Endothelial cell of umbilical vein (primary cell): Measurements from ENCODE around the gene PGF. TPM values are rescaled to one million over a fixed set of nuclear protein-coding genes. Genes with fewer than 3 reads are reported as not detected.

ENCODE experiments used
- BruUV-seq: library from RNA; stranded (reverse); fragments of 400-500 nt; replicated peaks from 2 replicates; lab custom pipeline; 2021; lab: Mats Ljungman, UMichigan
- CTCF ChIA-PET: fragments of 300-600, 350-600 bp; sonication (Branson Sonifier 250); formaldehyde crosslinking; loops from one replicate; lab custom pipeline; 2021; ENCODE audit warnings: antibody characterized with exemption, inconsistent platforms; lab: Charles Lee
- POLR2A ChIA-PET: fragments of 300-600, 350-600 bp; sonication (Branson Sonifier 250); formaldehyde crosslinking; loops from one replicate; lab custom pipeline; 2021; ENCODE audit warnings: antibody characterized with exemption, inconsistent platforms; lab: Charles Lee
- DNase-seq: peaks from one replicate; pipeline ENCODE4 v3.0.0-alpha.2; 2011; ENCODE audit warnings: low read depth, low spot score
- FAIRE-seq: peaks from 2 replicates; lab custom pipeline; 2011; peaks lifted over from hg19 to GRCh38; lab: Jason Lieb, UNC
- H2AFZ ChIP-seq: 2 replicates; pipeline ENCODE4 v1.6.0; 2012; ENCODE audit warnings: low read depth, low read length, control low read depth, inconsistent platforms
- H3K27ac ChIP-seq: 2 replicates; pipeline ENCODE4 v1.5.1; 2011; ENCODE audit warnings: low read depth, mild to moderate bottlenecking, control low read depth, low read length, moderate library complexity; ENCODE audit not compliant: insufficient read depth
- H3K27me3 ChIP-seq, 2 experiments: 2 replicates each; pipeline versions ENCODE4 v1.6.0 to v1.6.1; 2011; ENCODE audit warnings: low read length in 2 of 2, mixed read lengths in 1 of 2; ENCODE audit not compliant: control insufficient read depth in 2 of 2, insufficient read depth in 2 of 2
- H3K36me3 ChIP-seq, 2 experiments: 2 replicates in 1 of 2; 3 replicates in 1 of 2; pipeline ENCODE4 v1.5.1; 2011; ENCODE audit warnings: low read length in 2 of 2, mild to moderate bottlenecking in 1 of 2, moderate library complexity in 1 of 2; ENCODE audit not compliant: control insufficient read depth in 2 of 2, insufficient read depth in 2 of 2; ENCODE audit errors: extremely low read depth in 1 of 2
- H3K4me1 ChIP-seq: 3 replicates; pipeline ENCODE4 v1.5.1; 2011; ENCODE audit warnings: mild to moderate bottlenecking, low read length; ENCODE audit not compliant: control insufficient read depth, insufficient read depth; ENCODE audit errors: extremely low read depth
- H3K4me2 ChIP-seq: 2 replicates; pipeline ENCODE4 v1.6.1; 2011; ENCODE audit warnings: low read length, control low read depth, mixed read lengths; ENCODE audit not compliant: insufficient read depth
- H3K4me3 ChIP-seq, 3 experiments: fragments of 200-600 bp in 1 of 3; sonication (generic), shearing (Covaris generic) in 1 of 3; replicated peaks in 1 of 3; 2 replicates each; pipeline ENCODE4 v1.5.1; 2011 to 2016; ENCODE audit warnings: control low read depth in 3 of 3, low read length in 3 of 3, mild to moderate bottlenecking in 2 of 3, inconsistent platforms in 1 of 3, low read depth in 1 of 3, moderate library complexity in 1 of 3; ENCODE audit not compliant: insufficient read depth in 1 of 3
- H3K79me2 ChIP-seq: 2 replicates; pipeline ENCODE4 v1.6.0; 2012; ENCODE audit warnings: low read length, inconsistent platforms; ENCODE audit not compliant: control insufficient read depth, insufficient read depth
- H3K9ac ChIP-seq: replicated peaks from 2 replicates; pipeline ENCODE3; 2011; ENCODE audit warnings: low read length, control low read depth; ENCODE audit not compliant: insufficient read depth; ENCODE audit errors: extremely low read depth
- H3K9me1 ChIP-seq: replicated peaks from 3 replicates; pipeline ENCODE4 v1.6.0; 2011; ENCODE audit warnings: mild to moderate bottlenecking, low read length; ENCODE audit not compliant: control insufficient read depth, insufficient read depth; ENCODE audit errors: extremely low read depth
- H3K9me3 ChIP-seq: replicated peaks from 2 replicates; pipeline ENCODE4 v1.5.1; 2012; ENCODE audit warnings: low read length, inconsistent platforms; ENCODE audit not compliant: control insufficient read depth, insufficient read depth
- H4K20me1 ChIP-seq: replicated peaks from 2 replicates; pipeline ENCODE3; 2011; ENCODE audit warnings: mild to moderate bottlenecking, low read length; ENCODE audit not compliant: control insufficient read depth, insufficient read depth; ENCODE audit errors: extremely low read depth
- EZH2 ChIP-seq: IDR thresholded peaks from 2 replicates; pipeline ENCODE4 v1.6.1; 2012; ENCODE audit warnings: borderline replicate concordance, low read depth, mild to moderate bottlenecking, moderate library complexity, low read length, inconsistent platforms; ENCODE audit not compliant: severe bottlenecking
- FOS ChIP-seq: IDR thresholded peaks from 2 replicates; pipeline ENCODE4 v1.6.1; 2011; ENCODE audit warnings: mild to moderate bottlenecking, low read length, moderate library complexity, borderline replicate concordance; ENCODE audit not compliant: insufficient read depth
- GATA2 ChIP-seq: IDR thresholded peaks from 2 replicates; pipeline ENCODE4 v1.7.0; 2011; ENCODE audit warnings: low read depth, mild to moderate bottlenecking, moderate library complexity, mixed read lengths, low read length; ENCODE audit not compliant: insufficient read length, insufficient read depth
- JUN ChIP-seq: IDR thresholded peaks from 2 replicates; pipeline ENCODE4 v1.6.1; 2011; ENCODE audit warnings: borderline replicate concordance, low read depth; ENCODE audit not compliant: insufficient read length, insufficient read depth
- MYC ChIP-seq: IDR thresholded peaks from one replicate; pipeline ENCODE4 v1.6.1; 2011; ENCODE audit warnings: mild to moderate bottlenecking, low read depth, low read length
- POLR2A ChIP-seq: IDR thresholded peaks from 2 replicates; pipeline ENCODE4 v1.6.1; 2012; ENCODE audit warnings: low read depth, mild to moderate bottlenecking, control low read depth, low read length
- POLR2AphosphoS5 ChIP-seq: IDR thresholded peaks from 2 replicates; pipeline ENCODE4 v1.6.1; 2012; ENCODE audit warnings: low read depth, mild to moderate bottlenecking, control low read depth, low read length, moderate library complexity; ENCODE audit not compliant: insufficient read depth
- dilution Hi-C: fragments of 300-500 bp; cut with MboI; formaldehyde crosslinking; loops from one replicate; pipeline ENCODE4 v1.15.0; 2019; ENCODE audit warnings: low sequenced_read_pairs; ENCODE audit not compliant: extremely low pct_ligation_motif_present
- intact Hi-C: fragments of 100-400 bp; cut with micrococcal nuclease; formaldehyde crosslinking; loops from one replicate; pipeline ENCODE4 v1.10.0; 2022
- polyA plus RNA-seq, 4 experiments: library from polyadenylated mRNA; depleted of rRNA in 3 of 4; stranded (reverse) in 3 of 4; unstranded in 1 of 4; fragments of >200 nt; gene quantifications; 2 replicates each; pipeline versions ENCODE4 v1.2.1 to v1.2.3, GENCODE V29; 2011 to 2012; ENCODE audit warnings: missing spikeins in 1 of 4
- total RNA-seq: library from RNA; stranded (reverse); gene quantifications from 2 replicates; pipeline ENCODE4 v1.2.3, GENCODE V29; 2021
- TF ChIP-seq, protein P1 (sequence below): IDR thresholded peaks from 2 replicates; pipeline ENCODE4 v1.6.1; 2011; ENCODE audit not compliant: insufficient read depth, insufficient read length
- TF ChIP-seq, protein P2 (sequence below), 2 donors: IDR thresholded peaks; 1 replicate in 1 of 2; 2 replicates in 1 of 2; pipeline ENCODE4 v1.5.1; 2011; ENCODE audit warnings: low read length in 2 of 2, mild to moderate bottlenecking in 2 of 2, moderate library complexity in 2 of 2, control low read depth in 1 of 2, inconsistent platforms in 1 of 2, low read depth in 1 of 2; ENCODE audit not compliant: insufficient read depth in 1 of 2; ENCODE audit errors: extremely low read depth in 1 of 2

The PGF gene
- total and polyA plus RNA-seq, 2 donors (not counting 3 experiments of a cell fraction or from before 2014, with no cell fraction given) = 89.0 to 206 TPM

DNA sequence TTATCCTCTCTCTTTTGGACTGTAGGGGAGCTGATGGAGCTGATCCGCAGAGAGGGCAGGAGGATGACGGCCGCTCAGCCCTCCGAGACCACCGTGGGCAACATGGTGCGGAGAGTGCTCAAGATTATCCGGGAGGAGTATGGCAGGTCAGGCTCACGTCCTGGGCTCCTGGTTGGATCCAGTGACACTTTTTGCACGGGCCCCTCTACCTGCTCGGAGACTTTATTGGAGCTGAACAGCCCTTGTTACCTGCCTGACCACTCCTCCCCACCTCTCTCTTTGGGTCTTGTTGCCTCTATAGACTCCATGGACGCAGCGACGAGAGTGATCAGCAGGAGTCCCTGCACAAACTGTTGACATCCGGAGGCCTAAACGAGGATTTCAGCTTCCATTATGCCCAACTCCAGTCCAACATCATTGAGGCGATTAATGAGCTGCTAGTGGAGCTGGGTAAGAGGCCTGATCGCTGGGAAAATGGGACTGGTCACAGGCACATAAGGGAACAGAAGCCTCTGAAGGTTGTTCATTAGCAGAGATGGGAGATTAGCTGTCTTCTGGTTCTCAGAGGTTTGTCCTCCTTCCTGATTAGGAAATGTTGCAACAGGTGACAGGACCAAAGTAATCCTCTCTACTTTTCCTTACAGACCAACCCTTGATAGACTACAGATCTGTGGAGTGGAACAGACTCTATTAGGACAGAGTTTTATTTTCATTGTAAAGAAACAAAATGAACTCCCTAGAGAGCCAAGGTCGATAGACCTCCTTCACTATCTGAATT, 48.0 kb upstream of the PGF start:
- peak; percentile 77 for FAIRE-seq
- CTCF ChIA-PET = interaction anchor here (0.8 to 2.6 kb wide), 17 partner anchors 8 to 97 kb away, joined by 3 to 23 read pairs (median 3); partner anchors contain the start of genes ACYP1, PGF, RPS6KL1 and ZC2HC1C
- TSS peak; percentile 50 for BruUV-seq
- no peak overlapping the region for H2AFZ ChIP-seq
- H3K4me1 ChIP-seq = peaks cover 26% of the 10 kb centered on the region
- H3K9me1 ChIP-seq = no peaks in the 10 kb centered on the region
- no peaks in the 10 kb centered on the region for H3K27me3 ChIP-seq
- H4K20me1 ChIP-seq = no peaks in the 10 kb centered on the region
- H3K9me3 ChIP-seq = no peaks in the 10 kb centered on the region
- no peak for TF ChIP-seq POLR2AphosphoS5
- TF ChIP-seq POLR2A = peak; percentile 60
- no peak for TF ChIP-seq MYC
- TF ChIP-seq EZH2 = no peak
- no peak for TF ChIP-seq GATA2
- TF ChIP-seq, protein P1, sequence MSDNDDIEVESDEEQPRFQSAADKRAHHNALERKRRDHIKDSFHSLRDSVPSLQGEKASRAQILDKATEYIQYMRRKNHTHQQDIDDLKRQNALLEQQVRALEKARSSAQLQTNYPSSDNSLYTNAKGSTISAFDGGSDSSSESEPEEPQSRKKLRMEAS = no peak
- no peak for TF ChIP-seq JUN
- TF ChIP-seq FOS = no peak
- TF ChIP-seq, protein P2, sequence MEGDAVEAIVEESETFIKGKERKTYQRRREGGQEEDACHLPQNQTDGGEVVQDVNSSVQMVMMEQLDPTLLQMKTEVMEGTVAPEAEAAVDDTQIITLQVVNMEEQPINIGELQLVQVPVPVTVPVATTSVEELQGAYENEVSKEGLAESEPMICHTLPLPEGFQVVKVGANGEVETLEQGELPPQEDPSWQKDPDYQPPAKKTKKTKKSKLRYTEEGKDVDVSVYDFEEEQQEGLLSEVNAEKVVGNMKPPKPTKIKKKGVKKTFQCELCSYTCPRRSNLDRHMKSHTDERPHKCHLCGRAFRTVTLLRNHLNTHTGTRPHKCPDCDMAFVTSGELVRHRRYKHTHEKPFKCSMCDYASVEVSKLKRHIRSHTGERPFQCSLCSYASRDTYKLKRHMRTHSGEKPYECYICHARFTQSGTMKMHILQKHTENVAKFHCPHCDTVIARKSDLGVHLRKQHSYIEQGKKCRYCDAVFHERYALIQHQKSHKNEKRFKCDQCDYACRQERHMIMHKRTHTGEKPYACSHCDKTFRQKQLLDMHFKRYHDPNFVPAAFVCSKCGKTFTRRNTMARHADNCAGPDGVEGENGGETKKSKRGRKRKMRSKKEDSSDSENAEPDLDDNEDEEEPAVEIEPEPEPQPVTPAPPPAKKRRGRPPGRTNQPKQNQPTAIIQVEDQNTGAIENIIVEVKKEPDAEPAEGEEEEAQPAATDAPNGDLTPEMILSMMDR (IDR thresholded peaks at IDR 0.05; ENCODE audit: extremely low read depth in 1 of 2, insufficient read depth in 1 of 2, low read depth in 1 of 2, low read length in 2 of 2) = no peak
- H3K79me2 ChIP-seq = peaks cover 37% of the 10 kb centered on the region
- intact Hi-C loops (loop anchor here (1.0 to 5.0 kb wide), 5 partner anchors 8 to 64 kb away; partner anchors contain the start of genes PGF and ZC2HC1C), dilution Hi-C loops (no loop called here)
- H3K36me3 ChIP-seq = peaks cover 13 to 16% of the 10 kb centered on the region in 2 experiments
- peak overlapping the region; percentile 74 for H3K9ac ChIP-seq
- H3K27ac ChIP-seq = peak overlapping the region; percentile 64
- DNase-seq = peak; percentile 42
- H3K4me2 ChIP-seq = peak overlapping the region; percentile 90
- H3K4me3 ChIP-seq = peak overlapping the region; percentile 43 to 76 (median 59)
- POLR2A ChIA-PET = interaction anchor here (1.0 to 1.8 kb wide), 5 partner anchors 8 to 54 kb away, joined by 3 to 7 read pairs (median 3); partner anchors contain the start of gene PGF
